ENCODE data around the gene CDKN1A.

CDKN1A gene

DNA sequence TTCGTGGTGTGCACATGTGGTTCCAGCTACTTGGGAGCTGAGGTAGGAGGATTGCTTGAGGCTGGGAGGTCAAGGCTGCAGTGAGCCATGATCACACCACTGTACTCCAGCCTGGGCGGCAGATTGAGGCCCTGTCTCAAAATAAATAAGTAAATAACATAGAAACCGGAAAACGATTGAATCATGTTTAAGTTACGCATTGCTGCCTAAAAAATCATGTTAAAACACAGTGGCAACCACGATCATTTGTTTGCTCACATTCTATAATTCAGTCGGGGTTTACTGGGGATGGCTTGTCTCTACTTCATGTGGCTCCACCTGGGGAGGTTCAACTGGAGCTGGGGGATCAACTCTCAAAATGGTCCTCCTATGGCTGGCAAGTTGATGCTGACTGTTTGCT is 8.2 kb upstream of the CDKN1A start:
- no peaks in the 10 kb centered on the region for H3K9me3 ChIP-seq (ENCODE audit: insufficient read depth, low read depth, low read length)
- H3K14ac ChIP-seq (ENCODE audit: low read length): no peak overlapping the region
- H3K27me3 ChIP-seq (ENCODE audit: insufficient read depth, low read length): no peaks in the 10 kb centered on the region
- H3K4ac ChIP-seq (ENCODE audit: low read depth, low read length): no peak overlapping the region
- peaks cover 8 to 11% of the 10 kb centered on the region in 2 experiments for H3K4me1 ChIP-seq (ENCODE audit: control insufficient read depth in 1 of 2, insufficient read depth in 2 of 2, low read length in 2 of 2)
- H4K91ac ChIP-seq (ENCODE audit: low read depth, low read length): no peak overlapping the region
- no peak overlapping the region for H3K4me2 ChIP-seq (ENCODE audit: low read length)
- WGBS (ENCODE audit: extremely low coverage, insufficient coverage, insufficient read length): no CpG with 5 or more reads among the region's 7 CpGs
- H2AFZ ChIP-seq (ENCODE audit: insufficient read depth, low read length, poor library complexity): no peak overlapping the region
- no peak overlapping the region for H4K8ac ChIP-seq (ENCODE audit: low read depth, low read length)
- no peak overlapping the region for H3K4me3 ChIP-seq (ENCODE audit: low read depth, low read length)
- no peak overlapping the region for H2BK5ac ChIP-seq (ENCODE audit: low read depth, low read length, poor library complexity)
- no peak overlapping the region for H3K9ac ChIP-seq (ENCODE audit: low read length)
- no peak overlapping the region for H3K23ac ChIP-seq (ENCODE audit: low read length)
- H4K12ac ChIP-seq (ENCODE audit: low read depth, low read length): no peak overlapping the region
- H2BK120ac ChIP-seq (ENCODE audit: insufficient read depth, low read length, poor library complexity): no peak overlapping the region
- no peaks in the 10 kb centered on the region for H3K36me3 ChIP-seq (ENCODE audit: control insufficient read depth in 1 of 2, insufficient read depth in 2 of 2, low read length in 2 of 2)
- H3K79me2 ChIP-seq (ENCODE audit: control insufficient read depth, insufficient read depth, low read length, poor library complexity): peaks cover 2% of the 10 kb centered on the region
- no peak overlapping the region for H3K18ac ChIP-seq (ENCODE audit: low read length)
- H3K27ac ChIP-seq (ENCODE audit: low read depth, low read length): no peak overlapping the region
- peak overlapping the region; percentile 17 for H2BK12ac ChIP-seq (ENCODE audit: low read length)
- no peak overlapping the region for H2AK5ac ChIP-seq (ENCODE audit: low read length)
- no peak for DNase-seq
- H3K79me1 ChIP-seq (ENCODE audit: low read length): peaks cover 24% of the 10 kb centered on the region

DNA sequence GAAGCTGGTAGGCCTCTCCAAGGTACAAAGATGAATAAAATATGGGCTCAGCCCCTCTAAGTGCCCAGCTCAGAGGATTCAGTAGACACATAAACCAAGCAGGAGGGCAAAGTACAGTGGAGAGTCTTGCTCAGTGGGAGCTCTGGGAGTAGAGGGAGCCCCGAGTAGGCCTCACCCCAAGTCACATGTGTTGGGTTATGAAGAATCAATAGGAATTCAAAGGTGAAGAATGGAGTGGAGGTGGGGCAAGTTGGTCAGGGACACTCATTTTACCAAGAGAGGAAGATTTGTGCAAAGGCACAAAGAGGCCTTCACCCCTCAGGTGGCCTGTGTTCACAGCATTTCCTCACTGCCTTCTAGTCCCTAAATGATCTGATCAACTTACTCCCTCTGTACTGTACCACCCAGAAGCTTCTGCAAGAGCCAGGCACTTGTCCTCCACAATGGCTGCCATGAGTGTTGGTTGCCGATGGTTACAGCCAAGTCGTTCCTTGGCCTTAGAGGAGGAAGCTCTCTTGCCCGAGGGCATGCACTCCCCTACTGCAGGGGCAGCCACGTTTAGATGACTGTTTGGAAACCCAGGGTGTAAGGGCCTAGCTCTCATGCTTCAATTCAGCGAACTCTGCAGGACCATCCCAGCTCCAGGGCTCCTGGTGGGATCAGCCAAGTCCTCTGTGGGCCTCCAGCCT is 6.7 kb upstream of the CDKN1A start:
- Histone ChIP-seq H3K36me3 (ENCODE audit: control insufficient read depth in 1 of 2, insufficient read depth in 2 of 2, low read length in 2 of 2) (no peaks in the 10 kb centered on the region), H3K4me2 (ENCODE audit: low read length) (no peak overlapping the region), H3K9ac (ENCODE audit: low read length) (no peak overlapping the region), H3K23ac (ENCODE audit: low read length) (no peak overlapping the region), H3K4ac (ENCODE audit: low read depth, low read length) (no peak overlapping the region), H3K4me1 (ENCODE audit: control insufficient read depth in 1 of 2, insufficient read depth in 2 of 2, low read length in 2 of 2) (peaks cover 10 to 12% of the 10 kb centered on the region in 2 experiments), H3K14ac (ENCODE audit: low read length) (no peak overlapping the region), H4K12ac (ENCODE audit: low read depth, low read length) (no peak overlapping the region), H3K18ac (ENCODE audit: low read length) (no peak overlapping the region), H2BK12ac (ENCODE audit: low read length) (peak overlapping the region; percentile 12), H2AK5ac (ENCODE audit: low read length) (no peak overlapping the region), H3K27ac (ENCODE audit: low read depth, low read length) (no peak overlapping the region), H3K79me2 (ENCODE audit: control insufficient read depth, insufficient read depth, low read length, poor library complexity) (peaks cover 2% of the 10 kb centered on the region), H4K8ac (ENCODE audit: low read depth, low read length) (no peak overlapping the region), H2BK5ac (ENCODE audit: low read depth, low read length, poor library complexity) (no peak overlapping the region), H2AFZ (ENCODE audit: insufficient read depth, low read length, poor library complexity) (no peak overlapping the region), H2BK120ac (ENCODE audit: insufficient read depth, low read length, poor library complexity) (no peak overlapping the region), H4K91ac (ENCODE audit: low read depth, low read length) (no peak overlapping the region), H3K4me3 (ENCODE audit: low read depth, low read length) (no peak overlapping the region), H3K79me1 (ENCODE audit: low read length) (peaks cover 29% of the 10 kb centered on the region), H3K27me3 (ENCODE audit: insufficient read depth, low read length) (no peaks in the 10 kb centered on the region), H3K9me3 (ENCODE audit: insufficient read depth, low read depth, low read length) (no peaks in the 10 kb centered on the region)
- no peak for DNase-seq
- no CpG with 5 or more reads among the region's 6 CpGs for WGBS (ENCODE audit: extremely low coverage, insufficient coverage, insufficient read length)

DNA sequence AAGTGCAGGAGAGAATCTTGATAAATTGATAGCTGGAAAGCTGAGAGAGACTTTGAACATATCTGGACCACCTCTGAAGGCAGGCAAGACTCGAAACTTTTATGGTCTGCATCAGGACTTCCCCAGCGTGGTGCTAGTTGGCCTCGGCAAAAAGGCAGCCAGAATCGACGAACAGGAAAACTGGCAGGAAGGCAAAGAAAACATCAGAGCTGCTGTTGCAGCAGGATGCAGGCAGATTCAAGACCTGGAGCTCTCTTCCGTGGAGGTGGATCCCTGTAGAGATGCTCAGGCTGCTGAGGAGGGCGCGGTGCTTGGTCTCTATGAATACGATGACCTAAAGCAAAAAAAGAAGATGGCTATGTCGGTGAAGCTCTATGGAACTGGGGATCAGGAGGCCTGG is 4.6 kb upstream of the CDKN1A start:
- H4K8ac ChIP-seq (ENCODE audit: low read depth, low read length): no peak overlapping the region
- H3K36me3 ChIP-seq (ENCODE audit: control insufficient read depth in 1 of 2, insufficient read depth in 2 of 2, low read length in 2 of 2): no peaks in the 10 kb centered on the region
- no peak overlapping the region for H2AFZ ChIP-seq (ENCODE audit: insufficient read depth, low read length, poor library complexity)
- peaks cover 19% of the 10 kb centered on the region in 2 experiments for H3K4me1 ChIP-seq (ENCODE audit: control insufficient read depth in 1 of 2, insufficient read depth in 2 of 2, low read length in 2 of 2)
- H2AK5ac ChIP-seq (ENCODE audit: low read length): peak overlapping the region; percentile 38
- no peak for DNase-seq
- peak overlapping the region; percentile 10 for H2BK120ac ChIP-seq (ENCODE audit: insufficient read depth, low read length, poor library complexity)
- H3K79me1 ChIP-seq (ENCODE audit: low read length): peaks cover 29% of the 10 kb centered on the region
- H3K14ac ChIP-seq (ENCODE audit: low read length): no peak overlapping the region
- no peak overlapping the region for H3K4me3 ChIP-seq (ENCODE audit: low read depth, low read length)
- peaks cover 5% of the 10 kb centered on the region for H3K79me2 ChIP-seq (ENCODE audit: control insufficient read depth, insufficient read depth, low read length, poor library complexity)
- H3K18ac ChIP-seq (ENCODE audit: low read length): no peak overlapping the region
- no peak overlapping the region for H3K4ac ChIP-seq (ENCODE audit: low read depth, low read length)
- H3K9me3 ChIP-seq (ENCODE audit: insufficient read depth, low read depth, low read length): no peaks in the 10 kb centered on the region
- H2BK5ac ChIP-seq (ENCODE audit: low read depth, low read length, poor library complexity): no peak overlapping the region
- no peak overlapping the region for H3K9ac ChIP-seq (ENCODE audit: low read length)
- no peak overlapping the region for H3K23ac ChIP-seq (ENCODE audit: low read length)
- no CpG with 5 or more reads among the region's 10 CpGs for WGBS (ENCODE audit: extremely low coverage, insufficient coverage, insufficient read length)
- peak overlapping the region; percentile 56 for H2BK12ac ChIP-seq (ENCODE audit: low read length)
- no peak overlapping the region for H4K12ac ChIP-seq (ENCODE audit: low read depth, low read length)
- no peaks in the 10 kb centered on the region for H3K27me3 ChIP-seq (ENCODE audit: insufficient read depth, low read length)
- H3K27ac ChIP-seq (ENCODE audit: low read depth, low read length): no peak overlapping the region
- no peak overlapping the region for H3K4me2 ChIP-seq (ENCODE audit: low read length)
- H4K91ac ChIP-seq (ENCODE audit: low read depth, low read length): peak overlapping the region; percentile 32

DNA sequence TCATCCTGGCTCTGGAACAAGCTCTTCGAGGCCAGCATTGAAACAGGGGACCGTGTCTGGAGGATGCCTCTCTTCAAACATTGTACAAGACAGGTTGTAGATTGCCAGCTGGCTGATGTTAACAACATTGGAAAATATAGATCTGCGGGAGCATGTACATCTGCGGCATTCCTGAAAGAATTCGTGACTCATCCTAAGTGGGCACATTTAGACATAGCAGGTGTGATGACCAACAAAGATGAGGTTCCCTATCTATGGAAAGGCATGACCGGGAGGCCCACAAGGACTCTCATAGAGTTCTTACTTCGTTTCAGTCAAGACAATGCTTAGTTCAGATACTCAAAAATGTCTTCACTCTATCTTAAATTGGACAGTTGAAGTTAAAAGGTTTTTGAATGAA is 3.6 kb upstream of the CDKN1A start:
- Histone ChIP-seq H2BK120ac (ENCODE audit: insufficient read depth, low read length, poor library complexity) (no peak overlapping the region), H3K36me3 (ENCODE audit: control insufficient read depth in 1 of 2, insufficient read depth in 2 of 2, low read length in 2 of 2) (peaks cover 0 to 5% of the 10 kb centered on the region in 2 experiments), H3K4ac (ENCODE audit: low read depth, low read length) (no peak overlapping the region), H3K79me1 (ENCODE audit: low read length) (peaks cover 33% of the 10 kb centered on the region), H2BK5ac (ENCODE audit: low read depth, low read length, poor library complexity) (no peak overlapping the region), H3K9me3 (ENCODE audit: insufficient read depth, low read depth, low read length) (peaks cover 2% of the 10 kb centered on the region), H3K14ac (ENCODE audit: low read length) (no peak overlapping the region), H4K91ac (ENCODE audit: low read depth, low read length) (no peak overlapping the region), H2BK12ac (ENCODE audit: low read length) (peak overlapping the region; percentile 26), H3K18ac (ENCODE audit: low read length) (no peak overlapping the region), H4K12ac (ENCODE audit: low read depth, low read length) (no peak overlapping the region), H2AFZ (ENCODE audit: insufficient read depth, low read length, poor library complexity) (no peak overlapping the region), H4K8ac (ENCODE audit: low read depth, low read length) (no peak overlapping the region), H3K4me3 (ENCODE audit: low read depth, low read length) (no peak overlapping the region), H3K23ac (ENCODE audit: low read length) (no peak overlapping the region), H3K79me2 (ENCODE audit: control insufficient read depth, insufficient read depth, low read length, poor library complexity) (peaks cover 15% of the 10 kb centered on the region), H3K4me1 (ENCODE audit: control insufficient read depth in 1 of 2, insufficient read depth in 2 of 2, low read length in 2 of 2) (peaks cover 19% of the 10 kb centered on the region in 2 experiments), H3K27me3 (ENCODE audit: insufficient read depth, low read length) (peaks cover 6% of the 10 kb centered on the region), H3K27ac (ENCODE audit: low read depth, low read length) (no peak overlapping the region), H2AK5ac (ENCODE audit: low read length) (peak overlapping the region; percentile 32), H3K4me2 (ENCODE audit: low read length) (no peak overlapping the region), H3K9ac (ENCODE audit: low read length) (no peak overlapping the region)
- no CpG with 5 or more reads among the region's 7 CpGs for WGBS (ENCODE audit: extremely low coverage, insufficient coverage, insufficient read length)
- DNase-seq: no peak

Data from trophoblast cell (in vitro differentiated cells and primary cell).